Peyer's patch (tissue), 4 donors: Measurements from ENCODE around the gene HMGN2. TPM values are rescaled to one million over a fixed set of nuclear protein-coding genes. Genes with fewer than 3 reads are reported as not detected.

Experiments used
- DNase-seq, 3 donors: peaks; one replicate each; pipeline ENCODE4 v3.0.0-alpha.2; 2017 to 2019
- H3K27ac ChIP-seq, 4 donors: fragments of 200-600 bp; sonication (generic); one replicate each; pipeline ENCODE4 v1.5.1; 2016 to 2019
- H3K27me3 ChIP-seq, 2 donors: fragments of 200-600 bp; sonication (generic); one replicate each; pipeline ENCODE4 v1.5.1; 2019
- H3K36me3 ChIP-seq, 3 donors: fragments of 200-600 bp; sonication (generic); one replicate each; pipeline ENCODE4 v1.5.1; 2016 to 2019
- H3K4me1 ChIP-seq, 4 donors: fragments of 200-600 bp; sonication (generic); one replicate each; pipeline ENCODE4 v1.5.1; 2016 to 2019
- H3K4me3 ChIP-seq, 4 donors: fragments of 200-600 bp; sonication (generic); 1 replicate in 3 of 4; 2 replicates in 1 of 4; pipeline ENCODE4 v1.5.1; 2016 to 2019; ENCODE audit warnings: mild to moderate bottlenecking in 1 of 4
- H3K9me3 ChIP-seq, 4 donors: fragments of 200-600 bp; sonication (generic); one replicate each; pipeline ENCODE4 v1.5.1; 2016 to 2019; ENCODE audit warnings: mild to moderate bottlenecking in 1 of 4
- CTCF ChIP-seq, 6 experiments: fragments of 450-650 bp in 4 of 6; fragments of 200-600 bp in 2 of 6; sonication (generic) in 1 of 6; IDR thresholded peaks; one replicate each; pipeline ENCODE4 v1.5.1; 2017 to 2019; ENCODE audit warnings: antibody characterized with exemption in 6 of 6, mild to moderate bottlenecking in 3 of 6, moderate library complexity in 1 of 6
- POLR2A ChIP-seq, 2 donors: fragments of 450-650 bp; IDR thresholded peaks; one replicate each; pipeline ENCODE4 v1.5.1; 2017; ENCODE audit warnings: antibody characterized with exemption in 2 of 2, mild to moderate bottlenecking in 2 of 2, moderate library complexity in 2 of 2
- total RNA-seq, 4 donors: library from RNA; depleted of rRNA; stranded (reverse); fragments of >200 nt; gene quantifications; one replicate each; pipeline ENCODE4 v1.1.0, GENCODE V29; 2016

Gene HMGN2
- total RNA-seq, 4 donors from 2014 or later = 127 to 230 (median 147) TPM

DNA sequence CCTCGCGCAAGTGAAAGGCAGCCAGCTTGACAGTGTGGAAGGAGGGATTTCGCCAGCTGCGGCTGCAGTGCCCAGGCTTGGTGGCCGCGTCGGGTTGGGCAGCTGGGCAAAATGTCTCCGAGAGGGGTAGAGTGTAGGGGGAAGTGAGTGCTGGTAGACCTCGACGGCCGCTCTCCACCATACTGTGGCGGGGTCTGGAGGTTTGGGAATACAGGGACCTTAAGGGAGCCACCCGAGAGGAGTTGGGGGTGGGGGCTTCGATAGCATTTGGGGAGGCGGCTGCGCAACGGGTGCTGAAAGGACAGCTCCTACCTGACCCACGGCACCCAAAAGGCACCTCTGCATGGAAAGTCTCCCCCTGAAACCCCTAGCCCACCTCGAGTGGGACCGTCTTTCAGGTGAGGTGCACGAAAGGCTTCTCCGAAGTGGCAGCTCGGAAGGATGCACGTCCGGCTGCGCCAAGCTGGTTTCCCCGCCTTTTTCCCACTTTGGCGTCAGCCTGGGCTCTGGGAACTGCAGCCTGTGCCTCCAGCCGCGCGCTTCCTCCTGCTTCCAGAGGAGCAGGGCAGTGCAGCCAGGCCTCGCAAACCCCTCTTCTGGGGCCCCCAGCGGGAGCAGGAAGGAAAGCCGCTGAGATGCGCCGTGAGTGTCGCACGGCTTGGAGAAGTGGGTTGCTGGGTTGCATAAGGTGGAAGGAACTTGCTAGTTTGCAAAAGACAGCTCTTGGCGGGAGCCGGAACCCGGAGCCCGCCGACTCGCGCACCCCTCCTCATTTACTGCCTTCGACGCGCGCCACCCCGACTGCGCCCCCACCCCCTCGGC, 531 bp upstream of the HMGN2 start:
- Histone ChIP-seq H3K4me3 (peak overlapping the region; percentile 80 to 99 (median 89)), H3K4me1 (peaks cover 0 to 29% (median 16%) of the 10 kb centered on the region in 4 donors), H3K27ac (peak overlapping the region; percentile 96 to 100 (median 98)), H3K9me3 (no peaks in the 10 kb centered on the region), H3K27me3 (no peaks in the 10 kb centered on the region), H3K36me3 (peaks cover 0 to 51% (median 0%) of the 10 kb centered on the region in 3 donors)
- peak in 2 of 3 donors; percentile 45 to 73 for DNase-seq
- TF ChIP-seq POLR2A (IDR thresholded peaks at IDR 0.05) (no peak), CTCF (IDR thresholded peaks at IDR 0.05) (peak in 1 of 6 experiments; percentile 9)

DNA sequence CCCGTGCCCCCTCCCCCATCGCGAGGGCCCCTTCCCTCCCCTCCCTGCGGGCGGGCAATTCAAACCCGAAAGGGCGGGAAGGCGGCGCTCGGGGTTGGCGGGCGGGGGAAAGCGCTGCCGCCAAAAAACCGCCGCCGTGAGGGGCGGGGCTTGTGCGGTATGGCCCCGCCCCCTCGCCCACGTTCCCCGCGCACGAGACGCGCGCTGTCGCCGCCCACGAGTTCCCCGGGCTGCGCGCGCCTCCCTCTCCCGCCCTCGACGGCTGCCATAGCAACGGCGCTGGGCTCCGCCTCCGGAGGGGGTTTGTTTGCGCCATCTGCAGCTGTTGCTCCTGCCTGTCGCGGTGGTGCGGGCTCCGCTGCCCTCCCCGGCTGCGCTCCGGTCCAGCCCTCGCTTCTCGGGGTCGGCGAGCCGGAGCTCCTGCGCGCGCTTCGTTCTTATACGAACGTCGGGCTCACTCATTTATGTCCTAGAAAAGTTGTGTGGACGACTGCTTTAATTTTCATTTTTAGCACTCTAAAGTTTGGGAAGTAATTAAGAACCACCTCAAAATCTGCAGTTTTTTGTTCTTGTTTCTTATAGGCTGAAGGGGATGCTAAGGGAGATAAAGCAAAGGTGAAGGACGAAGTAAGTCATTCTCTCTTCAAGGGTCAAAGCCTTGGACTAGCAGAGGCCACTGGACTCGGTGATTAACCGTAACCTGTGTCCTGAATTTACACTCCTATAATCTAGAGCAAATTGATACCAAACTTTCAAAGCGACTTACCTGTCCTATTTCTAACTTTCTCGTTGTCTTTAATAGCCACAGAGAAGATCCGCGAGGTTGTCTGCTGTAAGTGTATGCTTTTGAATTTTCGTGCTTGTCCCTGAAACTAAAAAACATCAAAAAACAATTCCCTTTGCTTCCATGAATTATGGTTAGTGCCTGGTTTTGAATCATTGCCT, 933 bp downstream of the HMGN2 start:
- no peaks in the 10 kb centered on the region for H3K27me3 ChIP-seq
- H3K36me3 ChIP-seq = peaks cover 0 to 50% (median 0%) of the 10 kb centered on the region in 3 donors
- H3K27ac ChIP-seq = peak overlapping the region; percentile 96 to 100 (median 98)
- DNase-seq = peak; percentile 96 to 98 (median 97)
- peaks cover 0 to 29% (median 16%) of the 10 kb centered on the region in 4 donors for H3K4me1 ChIP-seq
- H3K4me3 ChIP-seq = peak overlapping the region; percentile 80 to 99 (median 89)
- H3K9me3 ChIP-seq = no peaks in the 10 kb centered on the region
- peak; percentile 15 to 20 for TF ChIP-seq POLR2A (IDR thresholded peaks at IDR 0.05)
- TF ChIP-seq CTCF (IDR thresholded peaks at IDR 0.05) = no peak

- H3K4me3 ChIP-seq = no peak overlapping the region
- TF ChIP-seq CTCF (IDR thresholded peaks at IDR 0.05) = no peak
- TF ChIP-seq POLR2A (IDR thresholded peaks at IDR 0.05) = no peak
- no peak overlapping the region for H3K27ac ChIP-seq
- no peaks in the 10 kb centered on the region for H3K9me3 ChIP-seq
- DNase-seq = peak in 1 of 3 donors; percentile 35
- peaks cover 0 to 29% (median 16%) of the 10 kb centered on the region in 4 donors for H3K4me1 ChIP-seq
- H3K36me3 ChIP-seq = peaks cover 0 to 44% (median 0%) of the 10 kb centered on the region in 3 donors
- no peaks in the 10 kb centered on the region for H3K27me3 ChIP-seq
These were observed 2.6 kb downstream of the HMGN2 start for GRCh38 chr1:26474818-26475217.

DNA sequence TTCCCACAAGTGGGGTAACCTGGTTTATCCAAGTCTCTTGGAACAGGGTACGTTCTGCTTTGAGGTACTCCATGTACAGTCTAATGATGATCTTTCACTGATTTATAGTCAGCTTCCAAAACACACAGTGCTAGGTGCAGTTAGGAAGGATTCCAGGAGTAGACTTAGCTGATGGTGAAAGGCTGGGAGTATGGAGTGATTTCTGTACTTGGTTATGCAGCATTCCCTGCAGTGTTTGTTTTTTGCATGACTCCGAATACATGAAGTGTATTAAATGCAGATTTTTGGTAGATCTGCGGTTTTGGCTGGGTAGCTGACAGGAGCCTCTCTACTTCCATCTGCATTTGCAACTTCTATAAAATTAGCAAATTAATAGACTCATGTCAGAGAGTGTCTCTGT, 3.7 kb downstream of the HMGN2 start:
- H3K27me3 ChIP-seq = no peaks in the 10 kb centered on the region
- peaks cover 0 to 22% (median 11%) of the 10 kb centered on the region in 4 donors for H3K4me1 ChIP-seq
- peak in 1 of 3 donors; percentile 0 for DNase-seq
- H3K27ac ChIP-seq = no peak overlapping the region
- H3K9me3 ChIP-seq = no peaks in the 10 kb centered on the region
- peaks cover 0 to 44% (median 0%) of the 10 kb centered on the region in 3 donors for H3K36me3 ChIP-seq
- no peak overlapping the region for H3K4me3 ChIP-seq
- TF ChIP-seq CTCF (IDR thresholded peaks at IDR 0.05) (no peak), POLR2A (IDR thresholded peaks at IDR 0.05) (no peak)

- no peak for TF ChIP-seq CTCF (IDR thresholded peaks at IDR 0.05)
- TF ChIP-seq POLR2A (IDR thresholded peaks at IDR 0.05) = no peak
- H3K4me3 ChIP-seq = no peak overlapping the region
- peaks cover 0 to 13% (median 2%) of the 10 kb centered on the region in 4 donors for H3K4me1 ChIP-seq
- no peaks in the 10 kb centered on the region for H3K27me3 ChIP-seq
- H3K36me3 ChIP-seq = peaks cover 0 to 44% (median 0%) of the 10 kb centered on the region in 3 donors
- no peak overlapping the region for H3K27ac ChIP-seq
- no peak for DNase-seq
- H3K9me3 ChIP-seq = no peaks in the 10 kb centered on the region
These were observed 4.7 kb downstream of the HMGN2 start for GRCh38 chr1:26476958-26477357.
